ENCODE data around the gene DLST. TPM values are rescaled to one million over a fixed set of nuclear protein-coding genes. Genes with fewer than 3 reads are reported as not detected.

DLST gene
- total RNA-seq, 1 experiment from 2014 or later, result 145 TPM

DNA sequence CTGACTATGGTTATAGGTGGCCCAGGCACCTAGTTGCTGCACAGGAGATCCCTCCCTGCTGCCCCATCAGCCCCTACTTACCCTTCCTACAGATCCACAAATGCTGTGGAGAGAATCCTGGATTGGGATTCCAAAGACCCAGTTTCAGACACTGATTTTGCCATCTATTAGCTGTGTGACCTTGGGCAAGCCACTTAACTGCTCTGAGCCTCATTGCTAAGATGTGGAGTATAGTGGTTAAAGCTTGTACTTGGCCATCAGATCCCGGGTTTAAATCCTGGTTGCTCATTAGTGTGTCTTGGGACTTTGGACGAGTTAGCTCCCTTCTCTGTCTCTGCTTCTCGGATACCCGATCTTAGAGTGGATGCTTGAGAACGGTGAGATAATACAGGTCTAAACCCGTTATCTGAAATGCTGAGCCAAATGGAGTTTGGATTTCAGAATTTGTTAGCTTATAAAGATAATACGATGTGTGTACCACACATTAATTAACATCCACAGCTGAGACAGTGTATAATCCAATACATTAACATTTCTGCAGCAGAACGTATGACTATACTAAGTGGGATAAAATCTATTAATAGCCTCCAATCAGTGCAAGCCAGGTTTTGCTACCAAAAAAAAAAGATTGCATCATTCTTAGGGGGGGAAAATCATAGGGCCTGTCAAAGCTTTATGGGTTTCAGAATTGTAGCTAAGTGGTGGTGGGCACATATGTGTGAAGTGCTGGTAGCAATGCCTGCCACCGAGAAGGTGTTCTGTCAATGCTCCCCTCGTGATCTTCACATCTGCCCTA lies 21.8 kb upstream of the DLST start:
- ChIA-PET CTCF (interaction anchor here (0.6 to 2.2 kb wide), 9 partner anchors 19 to 438 kb away, joined by 3 to 26 read pairs (median 4); no protein-coding TSS in a partner anchor), POLR2A (ENCODE audit: low non-redundant PET) (no interaction called here)
- no peak overlapping the region for H3K4me3 ChIP-seq (ENCODE audit: low read depth, low read length, poor library complexity, severe bottlenecking)
- no peak overlapping the region for H3K27ac ChIP-seq (ENCODE audit: low read depth, low read length, poor library complexity, severe bottlenecking)
- H3K4me1 ChIP-seq (ENCODE audit: insufficient read depth, low read length, poor library complexity, severe bottlenecking), result peaks cover 4% of the 10 kb centered on the region
- H3K9me3 ChIP-seq (ENCODE audit: low read depth, low read length, poor library complexity, severe bottlenecking), result no peaks in the 10 kb centered on the region
- DNase-seq (ENCODE audit: low spot score), result no peak
- no TSS peak for BruUV-seq (replicated peaks)
- H3K27me3 ChIP-seq (replicated peaks; ENCODE audit: insufficient read depth, low read depth, low read length, poor library complexity), result no peaks in the 10 kb centered on the region
- no peaks in the 10 kb centered on the region for H3K36me3 ChIP-seq (ENCODE audit: insufficient read depth, low read length, poor library complexity, severe bottlenecking)
- TF ChIP-seq EZH2 (IDR thresholded peaks at IDR 0.05; ENCODE audit: borderline replicate concordance, low read depth, low read length, poor library complexity, severe bottlenecking), result no peak
- TF ChIP-seq, protein P1, sequence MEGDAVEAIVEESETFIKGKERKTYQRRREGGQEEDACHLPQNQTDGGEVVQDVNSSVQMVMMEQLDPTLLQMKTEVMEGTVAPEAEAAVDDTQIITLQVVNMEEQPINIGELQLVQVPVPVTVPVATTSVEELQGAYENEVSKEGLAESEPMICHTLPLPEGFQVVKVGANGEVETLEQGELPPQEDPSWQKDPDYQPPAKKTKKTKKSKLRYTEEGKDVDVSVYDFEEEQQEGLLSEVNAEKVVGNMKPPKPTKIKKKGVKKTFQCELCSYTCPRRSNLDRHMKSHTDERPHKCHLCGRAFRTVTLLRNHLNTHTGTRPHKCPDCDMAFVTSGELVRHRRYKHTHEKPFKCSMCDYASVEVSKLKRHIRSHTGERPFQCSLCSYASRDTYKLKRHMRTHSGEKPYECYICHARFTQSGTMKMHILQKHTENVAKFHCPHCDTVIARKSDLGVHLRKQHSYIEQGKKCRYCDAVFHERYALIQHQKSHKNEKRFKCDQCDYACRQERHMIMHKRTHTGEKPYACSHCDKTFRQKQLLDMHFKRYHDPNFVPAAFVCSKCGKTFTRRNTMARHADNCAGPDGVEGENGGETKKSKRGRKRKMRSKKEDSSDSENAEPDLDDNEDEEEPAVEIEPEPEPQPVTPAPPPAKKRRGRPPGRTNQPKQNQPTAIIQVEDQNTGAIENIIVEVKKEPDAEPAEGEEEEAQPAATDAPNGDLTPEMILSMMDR (conservative IDR thresholded peaks at IDR 0.05; ENCODE audit: low read depth, low read length), result no peak
- intact Hi-C loops (cut with micrococcal nuclease; ENCODE audit: unreplicated experiment), result loop anchor here (5.0 kb wide), 2 partner anchors 227 to 442 kb away; no protein-coding TSS in a partner anchor

DNA sequence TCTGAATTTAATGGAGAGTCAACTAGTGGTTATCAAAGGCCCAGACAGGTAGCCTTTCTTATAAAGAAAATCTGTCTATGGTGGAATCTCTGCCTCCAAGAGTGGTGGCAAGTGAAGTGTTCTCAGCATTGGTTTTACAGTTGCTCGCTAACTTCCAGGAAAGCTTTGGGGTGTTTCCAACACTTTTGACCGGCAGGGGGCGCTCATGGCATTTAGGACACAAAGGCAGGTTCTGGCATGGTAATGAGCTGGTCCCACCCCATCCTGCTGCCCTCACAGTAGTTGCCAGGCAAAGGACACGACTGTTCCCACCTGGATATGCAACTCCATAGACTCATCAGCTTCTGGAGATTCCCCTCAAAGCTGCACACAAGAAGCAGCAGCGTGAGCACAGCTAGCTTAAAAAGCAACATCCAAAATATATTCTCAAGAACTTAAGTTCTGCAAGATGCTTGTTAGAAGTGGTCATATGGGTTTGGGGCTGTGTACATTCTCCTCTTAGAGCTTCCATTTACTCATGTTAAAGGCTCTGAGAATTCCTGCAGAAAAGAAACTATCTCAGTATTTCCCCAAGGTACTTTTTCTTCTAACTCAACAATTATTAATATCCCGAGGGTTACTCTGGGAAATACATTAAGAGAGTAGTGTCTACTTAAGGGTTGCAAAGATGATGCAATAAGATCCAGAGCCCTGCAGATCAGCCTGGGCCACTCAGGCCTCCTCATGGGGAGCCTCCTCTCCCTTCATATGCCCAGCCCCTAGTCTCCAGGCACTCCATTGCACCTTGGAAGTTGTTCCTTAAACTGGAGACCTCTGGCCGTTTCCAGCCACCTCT lies 20.6 kb upstream of the DLST start:
- no TSS peak for BruUV-seq (replicated peaks)
- DNase-seq (ENCODE audit: low spot score), result peak; percentile 90
- Histone ChIP-seq H3K9me3 (ENCODE audit: low read depth, low read length, poor library complexity, severe bottlenecking) (no peaks in the 10 kb centered on the region), H3K36me3 (ENCODE audit: insufficient read depth, low read length, poor library complexity, severe bottlenecking) (no peaks in the 10 kb centered on the region), H3K4me1 (ENCODE audit: insufficient read depth, low read length, poor library complexity, severe bottlenecking) (peaks cover 4% of the 10 kb centered on the region), H3K4me3 (ENCODE audit: low read depth, low read length, poor library complexity, severe bottlenecking) (no peak overlapping the region), H3K27ac (ENCODE audit: low read depth, low read length, poor library complexity, severe bottlenecking) (no peak overlapping the region), H3K27me3 (replicated peaks; ENCODE audit: insufficient read depth, low read depth, low read length, poor library complexity) (no peaks in the 10 kb centered on the region)
- POLR2A ChIA-PET (ENCODE audit: low non-redundant PET), result no interaction called here
- CTCF ChIA-PET, result interaction anchor here (0.5 to 2.2 kb wide), 19 partner anchors 8 to 1795 kb away, joined by 3 to 26 read pairs (median 4); partner anchors contain the start of gene RPS6KL1
- intact Hi-C loops (cut with micrococcal nuclease; ENCODE audit: unreplicated experiment), result loop anchor here (1.0 to 5.0 kb wide), 3 partner anchors 44 to 441 kb away; no protein-coding TSS in a partner anchor
- TF ChIP-seq EZH2 (IDR thresholded peaks at IDR 0.05; ENCODE audit: borderline replicate concordance, low read depth, low read length, poor library complexity, severe bottlenecking), result no peak
- TF ChIP-seq, protein P1 (conservative IDR thresholded peaks at IDR 0.05; ENCODE audit: low read depth, low read length), result peak; percentile 89

- CTCF ChIA-PET, result interaction anchor here (0.7 to 2.2 kb wide), 3 partner anchors 12 to 31 kb away, joined by 5 to 16 read pairs (median 8); no protein-coding TSS in a partner anchor
- no peak overlapping the region for H3K27ac ChIP-seq (ENCODE audit: low read depth, low read length, poor library complexity, severe bottlenecking)
- no peaks in the 10 kb centered on the region for H3K9me3 ChIP-seq (ENCODE audit: low read depth, low read length, poor library complexity, severe bottlenecking)
- intact Hi-C loops (cut with micrococcal nuclease; ENCODE audit: unreplicated experiment), result loop anchor here (1.0 to 5.0 kb wide), 3 partner anchors 44 to 441 kb away; no protein-coding TSS in a partner anchor
- POLR2A ChIA-PET (ENCODE audit: low non-redundant PET), result no interaction called here
- no peak for TF ChIP-seq EZH2 (IDR thresholded peaks at IDR 0.05; ENCODE audit: borderline replicate concordance, low read depth, low read length, poor library complexity, severe bottlenecking)
- TF ChIP-seq, protein P1 (conservative IDR thresholded peaks at IDR 0.05; ENCODE audit: low read depth, low read length), result no peak
- no TSS peak for BruUV-seq (replicated peaks)
- H3K27me3 ChIP-seq (replicated peaks; ENCODE audit: insufficient read depth, low read depth, low read length, poor library complexity), result no peaks in the 10 kb centered on the region
- H3K4me3 ChIP-seq (ENCODE audit: low read depth, low read length, poor library complexity, severe bottlenecking), result no peak overlapping the region
- peaks cover 4% of the 10 kb centered on the region for H3K4me1 ChIP-seq (ENCODE audit: insufficient read depth, low read length, poor library complexity, severe bottlenecking)
- no peak for DNase-seq (ENCODE audit: low spot score)
- no peaks in the 10 kb centered on the region for H3K36me3 ChIP-seq (ENCODE audit: insufficient read depth, low read length, poor library complexity, severe bottlenecking)
Observed at GRCh38 chr14:74861734-74862090, 20.0 kb upstream of the DLST start.

Measured in A673 (cell line).